B cell (primary cell): Measurements from ENCODE around the gene RNF26. TPM values are rescaled to one million over a fixed set of nuclear protein-coding genes. Genes with fewer than 3 reads are reported as not detected.
A peak's percentile ranks its signal among the peaks of the same experiment; 100 is the strongest.

Source experiments
- ATAC-seq: fragments of 200-7000 bp; cut with Tn5 transposase; one replicate; pipeline ENCODE4 v1.10.0; 2021; ENCODE audit warnings: low read depth, mild to moderate bottlenecking, moderate number of reproducible peaks, moderate library complexity
- CTCF ChIA-PET: fragments of 350-600 bp; sonication (Branson Sonifier 250); formaldehyde crosslinking; loops from one replicate; lab custom pipeline; 2021; ENCODE audit warnings: antibody characterized with exemption, inconsistent platforms; lab: Charles Lee
- POLR2A ChIA-PET: fragments of 350-600 bp; sonication (Branson Sonifier 250); formaldehyde crosslinking; loops from one replicate; lab custom pipeline; 2021; ENCODE audit warnings: antibody characterized with exemption; lab: Charles Lee
- DNase-seq: peaks from one replicate; pipeline ENCODE4 v3.0.0; 2013
- H2AFZ ChIP-seq: 2 replicates; pipeline ENCODE4 v1.6.1; 2012; ENCODE audit warnings: mild to moderate bottlenecking, low read depth, low read length; ENCODE audit not compliant: insufficient read depth, poor library complexity, severe bottlenecking
- H3K27ac ChIP-seq, 2 donors: 1 replicate in 1 of 2; 2 replicates in 1 of 2; pipeline ENCODE4 v1.5.1; 2012 to 2013; ENCODE audit warnings: low read length in 2 of 2, mild to moderate bottlenecking in 2 of 2, moderate library complexity in 1 of 2
- H3K27me3 ChIP-seq, 4 experiments: fragments of 200-600 bp in 1 of 4; sonication (generic) in 1 of 4; replicated peaks in 1 of 4; 1 replicate in 2 of 4; 2 replicates in 2 of 4; pipeline versions ENCODE4 v1.6.1 to v1.7.0; 2013 to 2016; ENCODE audit warnings: low read length in 3 of 4, mild to moderate bottlenecking in 2 of 4, mixed read lengths in 1 of 4, moderate library complexity in 1 of 4; ENCODE audit not compliant: insufficient read depth in 4 of 4, control insufficient read depth in 3 of 4; ENCODE audit errors: control extremely low read depth in 1 of 4
- H3K36me3 ChIP-seq, 2 experiments: replicated peaks in 1 of 2; 1 replicate in 1 of 2; 2 replicates in 1 of 2; pipeline versions ENCODE4 v1.6.1 to v1.7.1; 2013; ENCODE audit warnings: low read length in 1 of 2; ENCODE audit not compliant: insufficient read depth in 2 of 2, control insufficient read depth in 1 of 2; ENCODE audit errors: control extremely low read depth in 1 of 2, extremely low read depth in 1 of 2
- H3K4me1 ChIP-seq, 2 donors: fragments of 200-600 bp in 1 of 2; sonication (generic) in 1 of 2; 1 replicate in 1 of 2; 2 replicates in 1 of 2; pipeline versions ENCODE4 v1.5.1 to v1.6.1; 2013 to 2017; ENCODE audit warnings: low read length in 2 of 2; ENCODE audit not compliant: control insufficient read depth in 2 of 2, insufficient read depth in 2 of 2
- H3K4me2 ChIP-seq: replicated peaks from 2 replicates; pipeline ENCODE3; 2012; ENCODE audit warnings: mild to moderate bottlenecking, low read depth, low read length; ENCODE audit not compliant: poor library complexity, severe bottlenecking
- H3K4me3 ChIP-seq, 5 experiments: fragments of 200-600 bp in 1 of 5; sonication (generic) in 1 of 5; 1 replicate in 3 of 5; 2 replicates in 2 of 5; pipeline versions ENCODE4 v1.5.1 to v1.7.0; 2011 to 2016; ENCODE audit warnings: low read length in 4 of 5, mild to moderate bottlenecking in 4 of 5, low read depth in 2 of 5, control low read depth in 1 of 5, moderate library complexity in 1 of 5; ENCODE audit not compliant: insufficient read depth in 1 of 5; ENCODE audit errors: control extremely low read depth in 1 of 5, extremely low read depth in 1 of 5
- H3K79me2 ChIP-seq: fragments of 200-600 bp; sonication (generic); one replicate; pipeline ENCODE4 v1.6.0; 2016; ENCODE audit warnings: low read length; ENCODE audit not compliant: control insufficient read depth, insufficient read depth
- H3K9ac ChIP-seq: fragments of 200-600 bp; sonication (generic); 2 replicates; pipeline ENCODE4 v1.6.1; 2017; ENCODE audit warnings: mild to moderate bottlenecking, low read length, moderate library complexity
- H3K9me3 ChIP-seq, 3 donors: one replicate each; pipeline versions ENCODE4 v1.6.1 to v1.7.1; 2013; ENCODE audit warnings: low read length in 2 of 3; ENCODE audit not compliant: control insufficient read depth in 2 of 3, insufficient read depth in 1 of 3; ENCODE audit errors: control extremely low read depth in 1 of 3
- H4K20me1 ChIP-seq: 2 replicates; pipeline ENCODE4 v1.6.0; 2012; ENCODE audit warnings: mild to moderate bottlenecking, low read length; ENCODE audit not compliant: insufficient read depth, control insufficient read depth, poor library complexity, severe bottlenecking
- H3K27ac Mint-ChIP-seq: one replicate; pipeline ENCODE4 v1.8.0; 2021; ENCODE audit warnings: mixed read lengths
- H3K27me3 Mint-ChIP-seq: one replicate; pipeline ENCODE4 v1.8.0; 2021; ENCODE audit warnings: mixed read lengths
- H3K4me1 Mint-ChIP-seq: one replicate; pipeline ENCODE4 v1.8.0; 2021; ENCODE audit warnings: mixed read lengths
- H3K4me3 Mint-ChIP-seq: one replicate; pipeline ENCODE4 v1.8.0; 2021; ENCODE audit warnings: mixed read lengths
- H3K9me3 Mint-ChIP-seq: one replicate; pipeline ENCODE4 v1.8.0; 2022; ENCODE audit warnings: mixed read lengths; ENCODE audit not compliant: insufficient read depth
- EZH2 ChIP-seq: IDR thresholded peaks from 2 replicates; pipeline ENCODE4 v1.6.1; 2012; ENCODE audit warnings: borderline replicate concordance, low read depth, mild to moderate bottlenecking, moderate library complexity, low read length; ENCODE audit not compliant: insufficient read depth, poor library complexity, severe bottlenecking
- WGBS: methylation state at CpG from one replicate; pipeline ENCODE4 v1.1.5; 2013; ENCODE audit warnings: missing lambda C conversion rate; ENCODE audit not compliant: insufficient coverage; 5-methylcytosine and 5-hydroxymethylcytosine counted together
- intact Hi-C: fragments of 100-400 bp; cut with micrococcal nuclease; formaldehyde crosslinking; loops from one replicate; pipeline ENCODE4 v1.10.0; 2022
- polyA plus RNA-seq: library from polyadenylated mRNA; depleted of rRNA; stranded (reverse); fragments of >200 nt; gene quantifications from 2 replicates; pipeline ENCODE4 v1.2.3, GENCODE V29; 2012
- total RNA-seq, 2 donors: library from RNA; stranded (reverse); fragments of 120-200 nt in 1 of 2; gene quantifications; 1 replicate in 1 of 2; 2 replicates in 1 of 2; pipeline versions ENCODE4 v1.2.3 to v1.2.4, GENCODE V29; 2013 to 2022
- TF ChIP-seq, protein P1 (sequence below): fragments of 200-600 bp; IDR thresholded peaks from one replicate; pipeline ENCODE4 v1.8.0; 2022; ENCODE audit warnings: antibody characterized with exemption, mild to moderate bottlenecking

The RNF26 gene
- total and polyA plus RNA-seq, 2 donors (not counting 1 experiment from before 2014, with no cell fraction given): 15.5 to 21.8 TPM

DNA sequence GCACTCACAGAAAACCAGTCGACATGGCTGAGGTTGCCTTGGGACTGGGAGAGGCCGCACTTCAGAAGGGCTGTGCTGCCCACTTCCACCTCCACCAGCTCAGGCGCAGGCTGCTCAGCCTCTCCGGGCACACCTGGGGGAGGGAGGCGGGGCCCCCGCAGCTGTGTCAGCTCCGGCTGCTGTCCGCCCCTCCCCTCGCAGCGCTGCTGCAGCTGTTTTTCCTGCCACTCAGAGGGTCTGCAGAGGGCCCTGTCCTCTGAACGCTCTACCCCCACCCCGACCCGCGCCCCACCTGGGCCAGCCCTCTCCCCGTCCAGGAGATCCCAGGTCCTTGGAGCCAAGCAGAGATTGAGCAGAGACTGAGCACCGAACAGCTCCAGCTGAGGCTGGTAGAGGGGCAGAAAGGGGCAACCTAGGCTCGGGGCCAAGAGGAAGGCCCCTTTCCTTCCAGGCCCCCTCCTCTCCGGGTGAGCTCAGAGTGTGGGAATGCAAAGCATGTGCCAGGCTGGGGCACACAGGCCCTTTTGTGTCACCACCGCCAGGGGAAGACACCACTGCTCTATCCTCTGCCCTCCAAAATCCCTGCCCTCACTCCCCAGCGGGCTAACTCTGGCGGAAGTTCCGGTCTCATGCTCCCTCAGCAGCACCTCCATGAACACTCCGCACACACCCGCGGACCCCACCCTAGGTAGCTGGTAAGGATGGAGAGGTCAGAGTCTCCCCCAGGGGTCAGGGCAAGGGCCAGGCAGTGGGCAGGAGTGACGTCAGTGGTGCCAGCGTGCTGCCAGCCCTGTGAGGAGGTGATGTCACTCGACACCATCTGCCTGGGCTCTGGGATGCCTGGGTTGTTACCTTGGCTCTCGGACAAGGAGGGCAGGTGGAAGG is 19.0 kb upstream of the RNF26 start:
- Mint-ChIP-seq H3K4me1 (peaks cover 29% of the 10 kb centered on the region), H3K4me3 (peak overlapping the region; percentile 83), H3K27me3 (peaks cover 13% of the 10 kb centered on the region), H3K27ac (no peak overlapping the region), H3K9me3 (no peaks in the 10 kb centered on the region)
- H4K20me1 ChIP-seq: no peaks in the 10 kb centered on the region
- ATAC-seq (peak; percentile 69), DNase-seq (peak; percentile 72)
- peak overlapping the region; percentile 59 for H2AFZ ChIP-seq
- CTCF ChIA-PET: interaction anchor here (1.0 to 3.5 kb wide), 5 partner anchors 8 to 213 kb away, joined by 3 to 16 read pairs (median 5); no protein-coding TSS in a partner anchor
- intact Hi-C loops: no loop called here
- H3K36me3 ChIP-seq: no peaks in the 10 kb centered on the region
- peaks cover 26 to 40% of the 10 kb centered on the region in 2 donors for H3K4me1 ChIP-seq
- no peak for TF ChIP-seq EZH2
- TF ChIP-seq, protein P1, sequence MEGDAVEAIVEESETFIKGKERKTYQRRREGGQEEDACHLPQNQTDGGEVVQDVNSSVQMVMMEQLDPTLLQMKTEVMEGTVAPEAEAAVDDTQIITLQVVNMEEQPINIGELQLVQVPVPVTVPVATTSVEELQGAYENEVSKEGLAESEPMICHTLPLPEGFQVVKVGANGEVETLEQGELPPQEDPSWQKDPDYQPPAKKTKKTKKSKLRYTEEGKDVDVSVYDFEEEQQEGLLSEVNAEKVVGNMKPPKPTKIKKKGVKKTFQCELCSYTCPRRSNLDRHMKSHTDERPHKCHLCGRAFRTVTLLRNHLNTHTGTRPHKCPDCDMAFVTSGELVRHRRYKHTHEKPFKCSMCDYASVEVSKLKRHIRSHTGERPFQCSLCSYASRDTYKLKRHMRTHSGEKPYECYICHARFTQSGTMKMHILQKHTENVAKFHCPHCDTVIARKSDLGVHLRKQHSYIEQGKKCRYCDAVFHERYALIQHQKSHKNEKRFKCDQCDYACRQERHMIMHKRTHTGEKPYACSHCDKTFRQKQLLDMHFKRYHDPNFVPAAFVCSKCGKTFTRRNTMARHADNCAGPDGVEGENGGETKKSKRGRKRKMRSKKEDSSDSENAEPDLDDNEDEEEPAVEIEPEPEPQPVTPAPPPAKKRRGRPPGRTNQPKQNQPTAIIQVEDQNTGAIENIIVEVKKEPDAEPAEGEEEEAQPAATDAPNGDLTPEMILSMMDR: peak; percentile 25
- H3K4me3 ChIP-seq: peak overlapping the region in 4 of 5 experiments; percentile 24 to 60 (median 46)
- no peak overlapping the region for H3K27ac ChIP-seq
- no peaks in the 10 kb centered on the region for H3K79me2 ChIP-seq
- H3K9ac ChIP-seq: peak overlapping the region; percentile 62
- peak overlapping the region; percentile 83 for H3K4me2 ChIP-seq
- H3K27me3 ChIP-seq: peaks cover 0 to 57% (median 22%) of the 10 kb centered on the region in 4 experiments
- WGBS: 2% methylated on average over 24 of the region's 29 CpGs
- peaks cover 0 to 7% (median 0%) of the 10 kb centered on the region in 3 donors for H3K9me3 ChIP-seq
- POLR2A ChIA-PET: interaction anchor here (0.5 to 0.6 kb wide), 2 partner anchors 42 to 522 kb away, joined by 3 read pairs; no protein-coding TSS in a partner anchor
